ENCODE data around the gene EVI2A.
A peak's percentile ranks its signal among the peaks of the same experiment; 100 is the strongest.
"Not testable (repeated sequence)": the region's sequence is repeated elsewhere in the genome, so short reads cannot be mapped to it uniquely, and the experiment has no call there.

The EVI2A gene

DNA sequence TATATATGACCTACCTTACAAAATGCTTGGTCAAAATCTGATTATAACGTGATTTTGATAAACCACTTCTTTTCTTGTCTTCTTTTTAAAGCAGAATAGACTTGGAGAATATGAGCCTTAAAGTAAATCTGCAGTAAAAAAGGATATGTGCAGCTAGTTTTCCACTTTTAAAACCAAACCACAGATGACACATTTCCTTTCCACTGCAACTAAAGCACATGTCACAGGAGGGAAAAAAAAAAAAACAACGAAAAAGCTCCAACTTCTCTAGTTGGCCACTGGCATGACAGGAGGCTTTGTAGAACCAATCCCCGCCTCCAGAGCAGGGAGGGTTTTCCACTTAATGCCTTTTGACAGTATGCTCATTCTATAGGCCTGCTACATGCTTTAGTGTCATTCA lies at the start of gene EVI2A:
Gene EVI2A, minus strand, starts transcription at position 142 of the 400 bp plus-strand sequence. CDS start 2,609 bp downstream, outside the sequence.
- peak; percentile 91 for DNase-seq (ENCODE audit: low spot score)

DNA sequence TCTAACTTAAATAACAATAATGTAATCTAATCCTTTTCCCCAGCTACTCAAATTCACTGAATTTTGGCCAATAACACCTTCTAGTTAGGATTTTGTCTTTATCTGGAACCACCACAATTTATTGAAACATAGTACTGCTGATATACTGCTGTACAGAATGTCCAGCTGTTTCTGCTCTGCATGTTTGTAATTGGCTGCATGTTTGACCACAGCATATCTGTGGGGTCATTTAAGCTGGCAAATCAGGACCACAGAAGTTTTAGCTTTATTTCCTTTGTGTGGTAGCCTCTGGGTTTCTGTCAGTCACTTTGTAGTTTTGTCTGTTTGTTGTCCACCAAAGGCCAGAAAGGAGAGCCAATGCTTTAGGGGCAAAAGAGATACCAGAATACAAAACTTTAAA lies 47.8 kb upstream of the EVI2A start:
- DNase-seq (ENCODE audit: low spot score), result no peak

GRCh38 chr17:31366088-31366487 lies 44.7 kb upstream of the EVI2A start:
- DNase-seq (ENCODE audit: low spot score), result no peak

- DNase-seq (ENCODE audit: low spot score), result no peak
Measured at GRCh38 chr17:31364012-31364411, 42.6 kb upstream of the EVI2A start.

- DNase-seq (ENCODE audit: low spot score), result no peak
Measured at GRCh38 chr17:31357839-31358394, 36.5 kb upstream of the EVI2A start.

GRCh38 chr17:31357091-31357490 lies 35.7 kb upstream of the EVI2A start:
- no peak for DNase-seq (ENCODE audit: low spot score)

- DNase-seq (ENCODE audit: low spot score), result no peak
Measured at GRCh38 chr17:31355935-31356334, 34.5 kb upstream of the EVI2A start.

GRCh38 chr17:31349454-31349853 lies 28.0 kb upstream of the EVI2A start:
- DNase-seq (ENCODE audit: low spot score), result no peak

GRCh38 chr17:31345191-31345747 lies 23.8 kb upstream of the EVI2A start:
- DNase-seq (ENCODE audit: low spot score), result not testable (repeated sequence)

GRCh38 chr17:31339906-31340661 lies 18.7 kb upstream of the EVI2A start:
- no peak for DNase-seq (ENCODE audit: low spot score)

GRCh38 chr17:31329221-31329620 lies 7.8 kb upstream of the EVI2A start:
- no peak for DNase-seq (ENCODE audit: low spot score)

DNA sequence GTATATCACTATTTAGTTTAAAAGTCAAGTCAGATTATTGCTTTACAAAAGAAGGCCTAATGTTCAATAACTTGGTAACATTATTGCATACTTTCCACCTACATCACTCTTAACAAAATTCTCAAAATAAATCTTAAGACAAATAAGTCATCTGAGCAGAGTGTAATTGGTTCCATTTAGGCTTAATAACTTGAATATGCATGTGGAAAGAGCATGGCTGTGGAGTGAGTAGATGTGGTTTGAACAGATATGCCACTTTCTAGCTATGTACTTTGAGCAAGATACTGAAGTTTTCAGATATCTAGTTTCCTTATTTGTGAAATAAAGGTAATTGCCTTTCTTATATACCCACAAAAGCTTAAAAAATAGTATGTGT lies 6.7 kb upstream of the EVI2A start:
- no peak for DNase-seq (ENCODE audit: low spot score)

- DNase-seq (ENCODE audit: low spot score), result no peak
Measured at GRCh38 chr17:31327534-31328159, 6.2 kb upstream of the EVI2A start.

DNA sequence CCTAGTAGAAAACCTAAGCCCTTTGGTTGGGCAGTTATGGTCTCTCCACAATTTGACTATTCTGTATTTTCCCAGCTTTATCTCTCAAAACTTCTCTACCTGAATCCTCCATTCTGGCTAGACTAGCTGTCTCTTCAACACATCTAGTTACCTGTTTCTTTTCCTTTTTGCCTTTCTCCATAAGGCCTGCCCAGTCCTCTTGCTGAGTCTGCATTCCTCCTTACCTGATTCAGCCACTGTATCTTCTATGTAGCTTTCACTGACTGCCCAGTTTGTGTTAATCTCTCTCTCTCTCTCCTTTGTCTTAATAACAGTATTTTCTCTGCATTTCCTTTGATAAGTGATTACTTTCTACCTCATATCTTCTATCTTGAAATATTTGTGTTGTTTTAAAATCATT lies 2.1 kb upstream of the EVI2A start:
- no peak for DNase-seq (ENCODE audit: low spot score)

GRCh38 chr17:31321966-31322365 lies 544 bp upstream of the EVI2A start:
- no peak for DNase-seq (ENCODE audit: low spot score)

GRCh38 chr17:31320791-31321190 lies 631 bp downstream of the EVI2A start:
- peak; percentile 51 for DNase-seq (ENCODE audit: low spot score)

- DNase-seq (ENCODE audit: low spot score), result peak; percentile 44
Measured at GRCh38 chr17:31320241-31320640, 1.2 kb downstream of the EVI2A start.

DNA sequence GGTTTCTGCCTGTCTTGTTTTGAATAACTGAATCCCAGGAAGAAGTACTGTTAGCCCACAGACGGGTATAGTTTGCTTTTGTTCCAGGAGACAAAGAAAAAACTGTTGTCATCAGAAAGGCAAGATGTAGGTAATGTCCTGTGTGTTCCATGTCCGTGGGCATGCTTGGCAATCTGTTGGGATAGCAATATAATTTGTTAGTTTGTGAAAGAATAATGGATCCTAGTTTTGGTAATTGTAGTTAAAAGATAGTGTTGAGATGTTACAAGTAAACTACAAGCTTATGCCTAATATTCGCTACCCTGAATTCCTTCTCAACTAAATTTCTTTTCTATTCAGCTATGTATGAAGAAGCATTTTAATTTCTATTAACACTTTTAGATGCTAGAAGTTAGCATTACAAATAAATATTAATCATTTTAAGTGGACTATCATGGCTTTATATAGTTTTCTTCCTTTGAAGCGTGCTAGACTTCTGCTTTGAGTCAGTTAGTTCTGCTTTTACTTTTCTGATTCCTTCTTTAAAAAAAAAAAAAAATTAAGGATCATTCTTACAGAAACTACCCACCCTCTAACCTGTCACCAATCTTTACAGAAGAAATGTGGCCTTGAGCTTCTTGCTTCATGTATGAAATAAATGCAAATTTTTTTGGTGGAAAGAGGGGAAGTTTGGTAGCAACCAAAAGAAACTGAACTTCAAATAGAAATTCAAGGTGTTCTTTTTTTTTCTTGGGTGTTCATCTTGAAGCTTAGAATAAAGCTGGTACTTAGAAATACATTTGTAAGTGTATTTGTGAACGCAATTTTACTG lies 2.4 kb downstream of the EVI2A start:
- DNase-seq (ENCODE audit: low spot score), result peak; percentile 81

DNA sequence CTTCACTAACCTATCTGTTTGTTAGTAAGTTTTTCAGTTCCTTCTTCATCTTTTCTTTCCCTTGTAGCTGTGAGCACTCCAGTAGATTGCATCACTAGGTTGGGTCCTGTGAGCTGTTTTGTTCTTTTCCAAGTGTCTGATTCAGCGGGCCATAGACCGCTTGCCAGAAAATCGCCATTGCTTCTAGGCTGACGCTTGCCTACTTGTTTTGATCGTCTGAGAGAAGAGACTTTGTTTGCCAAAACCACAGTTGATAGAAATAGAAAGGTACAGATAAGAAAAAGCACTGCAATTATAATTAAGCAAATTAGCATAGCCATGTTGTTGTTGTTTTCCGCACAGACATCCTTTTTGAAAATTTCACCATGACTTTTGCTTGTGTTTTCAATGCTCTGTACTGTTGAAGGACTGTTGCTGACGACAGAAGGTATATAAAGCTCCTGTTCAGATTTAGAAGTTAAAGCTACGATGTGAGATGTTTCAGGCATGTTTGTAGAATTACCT lies 3.1 kb downstream of the EVI2A start:
- DNase-seq (ENCODE audit: low spot score), result peak; percentile 89

- DNase-seq (ENCODE audit: low spot score), result peak; percentile 38
Measured at GRCh38 chr17:31314782-31315100, 6.7 kb downstream of the EVI2A start.

DNA sequence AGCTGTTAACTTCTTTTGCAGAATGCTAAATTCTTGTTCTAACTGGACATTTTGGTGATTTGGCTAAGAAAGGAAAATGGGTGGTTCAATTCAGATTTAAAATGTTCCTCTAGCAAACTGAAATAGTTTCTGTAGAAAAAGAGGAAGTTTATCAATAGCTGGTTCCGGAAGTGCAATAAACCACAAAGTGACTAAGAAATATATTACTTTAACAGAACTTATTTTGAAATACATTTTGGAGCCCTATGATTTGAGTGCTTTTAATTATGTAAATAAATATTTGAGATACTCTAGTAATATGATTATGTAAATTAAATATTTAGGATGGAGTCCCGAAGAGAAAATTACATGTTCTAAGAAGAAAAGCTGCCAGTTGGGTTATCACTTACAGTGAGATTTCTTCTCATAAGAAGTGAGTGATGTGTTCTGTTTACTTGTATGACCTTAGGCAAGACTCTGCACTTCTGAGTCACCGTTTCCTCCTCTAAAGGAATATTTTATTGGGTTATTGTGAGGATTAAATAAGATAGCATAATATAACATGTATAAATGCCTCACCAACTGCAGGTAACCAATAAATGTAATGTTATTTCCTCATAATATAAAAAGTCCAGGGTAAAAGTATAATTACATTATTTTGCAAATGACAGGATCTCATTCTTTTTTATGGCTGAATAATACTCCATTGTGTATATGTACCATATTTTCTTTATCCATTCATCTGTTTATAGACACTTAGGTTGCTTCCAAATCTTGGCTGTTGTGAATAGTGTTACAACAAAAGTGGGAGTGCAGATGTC lies 7.2 kb downstream of the EVI2A start, which contains the start of gene EVI2B:
Gene EVI2B, minus strand, starts transcription at position 73 of the 800 bp plus-strand sequence. CDS start 8,445 bp downstream, outside the sequence.
- peak; percentile 90 for DNase-seq (ENCODE audit: low spot score)
